ENCODE measurements around the gene TNNI3K. TPM values are rescaled to one million over a fixed set of nuclear protein-coding genes. Genes with fewer than 3 reads are reported as not detected.

The TNNI3K gene
- polyA plus RNA-seq, 1 of the 3 experiments (the other 2 are of a cell fraction), result 0.31 TPM

GRCh38 chr1:74392840-74393239 lies 157.7 kb downstream of the TNNI3K start (continued):
- TF ChIP-seq ELF1 (IDR thresholded peaks at IDR 0.05), result no peak
- peak; percentile 35 for TF ChIP-seq RAD21 (IDR thresholded peaks at IDR 0.05; ENCODE audit: low read length)
- TF ChIP-seq GABPA (IDR thresholded peaks at IDR 0.05; ENCODE audit: low read depth), result no peak
- TF ChIP-seq MAX (IDR thresholded peaks at IDR 0.05; ENCODE audit: low read depth), result no peak
- TF ChIP-seq REST (IDR thresholded peaks at IDR 0.05; ENCODE audit: low read depth, low read length), result no peak

GRCh38 chr1:74395571-74395970 lies 160.4 kb downstream of the TNNI3K start:
- H3K27ac ChIP-seq (ENCODE audit: low read depth in 2 of 2, low read length in 1 of 2), result no peak overlapping the region
- 60% methylated on average over 4 of the region's 4 CpGs for WGBS (ENCODE audit: low lambda C conversion rate)
- no peaks in the 10 kb centered on the region for H3K9me3 ChIP-seq
- no peak overlapping the region for H3K9ac ChIP-seq
- CTCF ChIA-PET, result interaction anchor here (1.0 to 1.3 kb wide), 3 partner anchors 42 to 108 kb away, joined by 3 to 4 read pairs (median 3); no protein-coding TSS in a partner anchor
- H2AFZ ChIP-seq (ENCODE audit: low read depth), result no peak overlapping the region
- no peak overlapping the region for H3K4me3 ChIP-seq (ENCODE audit: low read depth in 2 of 2, low read length in 1 of 2)
- no peaks in the 10 kb centered on the region for H3K79me2 ChIP-seq (ENCODE audit: insufficient read depth)
- no peak overlapping the region for H3K4me2 ChIP-seq
- no peaks in the 10 kb centered on the region for H3K36me3 ChIP-seq (replicated peaks in 1 of 2; ENCODE audit: control insufficient read depth in 1 of 2, insufficient read depth in 2 of 2, low read length in 1 of 2)
- H3K27me3 ChIP-seq (ENCODE audit: insufficient read depth), result no peaks in the 10 kb centered on the region
- no peak for DNase-seq
- no peak for TF ChIP-seq MAX (IDR thresholded peaks at IDR 0.05; ENCODE audit: low read depth)
- no peak for TF ChIP-seq MXI1 (IDR thresholded peaks at IDR 0.05; ENCODE audit: low read depth, low read length)
- no peak for TF ChIP-seq PBX3 (IDR thresholded peaks at IDR 0.05)
- TF ChIP-seq FOSL2 (IDR thresholded peaks at IDR 0.05; ENCODE audit: borderline replicate concordance, low read depth), result no peak
- TF ChIP-seq MEF2A (IDR thresholded peaks at IDR 0.05; ENCODE audit: borderline replicate concordance, low read depth), result no peak
- no peak for TF ChIP-seq POLR2AphosphoS5 (IDR thresholded peaks at IDR 0.05; ENCODE audit: low read depth, low read length)
- TF ChIP-seq USF1 (IDR thresholded peaks at IDR 0.05; ENCODE audit: borderline replicate concordance, low read depth), result no peak
- TF ChIP-seq FOXJ3 (CRISPR knock-in tag; IDR thresholded peaks at IDR 0.05), result no peak
- no peak for TF ChIP-seq ZBTB33 (IDR thresholded peaks at IDR 0.05; ENCODE audit: borderline replicate concordance, low read depth)
- no peak for TF ChIP-seq RAD21 (IDR thresholded peaks at IDR 0.05; ENCODE audit: low read length)
- TF ChIP-seq ELF1 (IDR thresholded peaks at IDR 0.05), result no peak
- no peak for TF ChIP-seq YY1 (IDR thresholded peaks at IDR 0.05; ENCODE audit: low read depth)
- TF ChIP-seq RXRA (IDR thresholded peaks at IDR 0.05; ENCODE audit: borderline replicate concordance, low read depth), result no peak
- TF ChIP-seq, protein P1, sequence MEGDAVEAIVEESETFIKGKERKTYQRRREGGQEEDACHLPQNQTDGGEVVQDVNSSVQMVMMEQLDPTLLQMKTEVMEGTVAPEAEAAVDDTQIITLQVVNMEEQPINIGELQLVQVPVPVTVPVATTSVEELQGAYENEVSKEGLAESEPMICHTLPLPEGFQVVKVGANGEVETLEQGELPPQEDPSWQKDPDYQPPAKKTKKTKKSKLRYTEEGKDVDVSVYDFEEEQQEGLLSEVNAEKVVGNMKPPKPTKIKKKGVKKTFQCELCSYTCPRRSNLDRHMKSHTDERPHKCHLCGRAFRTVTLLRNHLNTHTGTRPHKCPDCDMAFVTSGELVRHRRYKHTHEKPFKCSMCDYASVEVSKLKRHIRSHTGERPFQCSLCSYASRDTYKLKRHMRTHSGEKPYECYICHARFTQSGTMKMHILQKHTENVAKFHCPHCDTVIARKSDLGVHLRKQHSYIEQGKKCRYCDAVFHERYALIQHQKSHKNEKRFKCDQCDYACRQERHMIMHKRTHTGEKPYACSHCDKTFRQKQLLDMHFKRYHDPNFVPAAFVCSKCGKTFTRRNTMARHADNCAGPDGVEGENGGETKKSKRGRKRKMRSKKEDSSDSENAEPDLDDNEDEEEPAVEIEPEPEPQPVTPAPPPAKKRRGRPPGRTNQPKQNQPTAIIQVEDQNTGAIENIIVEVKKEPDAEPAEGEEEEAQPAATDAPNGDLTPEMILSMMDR (IDR thresholded peaks at IDR 0.05), result no peak
- TF ChIP-seq TCF12 (IDR thresholded peaks at IDR 0.05), result no peak
- TF ChIP-seq RFX5 (IDR thresholded peaks at IDR 0.05; ENCODE audit: low read length), result no peak
- no peak for TF ChIP-seq NFIC (IDR thresholded peaks at IDR 0.05; ENCODE audit: borderline replicate concordance)
- H3K4me1 ChIP-seq (ENCODE audit: control insufficient read depth in 1 of 2, insufficient read depth in 2 of 2, low read depth in 1 of 2, low read length in 1 of 2), result peaks cover 0 to 22% of the 10 kb centered on the region in 2 experiments; a peak in 2 of 4 replicates
- POLR2A ChIA-PET, result no interaction called here
- H3F3A ChIP-seq (replicated peaks; ENCODE audit: insufficient read depth), result no peaks in the 10 kb centered on the region
- no peaks in the 10 kb centered on the region for H3K9me2 ChIP-seq
- no peaks in the 10 kb centered on the region for H4K20me1 ChIP-seq (ENCODE audit: insufficient read depth)

Measured in SK-N-SH (cell line).